ENCODE data around the gene TRIM47. TPM values are rescaled to one million over a fixed set of nuclear protein-coding genes. Genes with fewer than 3 reads are reported as not detected.
A peak's percentile ranks its signal among the peaks of the same experiment; 100 is the strongest.

The TRIM47 gene
- total RNA-seq, 1 experiment from 2014 or later, result 40.4 TPM

DNA sequence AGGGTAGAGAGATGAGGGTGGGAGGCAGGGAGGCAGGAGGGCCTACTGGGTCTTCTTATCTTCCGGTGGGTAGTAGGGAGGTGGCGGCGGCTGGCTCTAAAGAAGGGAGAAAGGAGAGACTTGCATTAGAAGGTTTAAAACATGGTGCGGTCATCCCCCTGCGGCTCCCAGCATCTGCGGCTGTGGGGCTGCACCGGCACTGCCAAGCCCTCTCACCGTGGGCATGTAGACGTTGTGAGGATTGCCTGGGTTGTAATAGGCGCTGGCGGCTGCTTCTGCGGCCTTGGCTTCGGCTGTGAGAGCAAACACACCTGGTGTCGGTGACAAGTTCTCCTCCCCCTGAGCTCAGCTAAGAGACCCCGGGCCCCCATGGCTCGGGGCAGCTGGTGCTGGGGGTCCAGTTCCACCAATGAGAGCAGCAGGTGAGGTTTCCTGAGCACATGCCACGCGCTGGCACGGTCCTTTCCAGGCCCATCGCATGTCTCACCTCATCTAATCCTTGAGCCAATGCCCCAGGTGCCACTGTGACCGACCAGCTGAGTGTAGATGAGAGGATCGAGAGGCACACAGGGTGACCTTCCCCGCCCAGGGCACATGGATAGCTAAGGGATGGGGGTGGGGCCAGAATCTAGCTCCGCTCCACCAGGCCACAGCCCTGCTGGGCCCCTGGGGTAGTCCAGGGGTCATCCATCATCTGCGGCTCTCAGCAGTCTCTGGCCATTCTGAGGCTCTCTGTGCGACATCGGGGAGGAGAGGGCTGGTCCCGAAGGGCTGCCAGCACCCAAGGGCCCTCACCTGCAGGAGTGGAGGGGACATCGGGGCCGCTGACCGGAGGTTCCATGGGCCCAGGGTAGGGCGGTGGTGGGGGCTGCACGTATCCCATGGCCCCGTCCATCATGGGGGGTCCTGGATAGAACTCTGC, 31.4 kb downstream of the TRIM47 start:
- no peak for DNase-seq
- Histone ChIP-seq H3K9me3 (no peaks in the 10 kb centered on the region), H3K27me3 (no peaks in the 10 kb centered on the region), H3K4me3 (no peak overlapping the region), H3K36me3 (peaks cover 34% of the 10 kb centered on the region)

DNA sequence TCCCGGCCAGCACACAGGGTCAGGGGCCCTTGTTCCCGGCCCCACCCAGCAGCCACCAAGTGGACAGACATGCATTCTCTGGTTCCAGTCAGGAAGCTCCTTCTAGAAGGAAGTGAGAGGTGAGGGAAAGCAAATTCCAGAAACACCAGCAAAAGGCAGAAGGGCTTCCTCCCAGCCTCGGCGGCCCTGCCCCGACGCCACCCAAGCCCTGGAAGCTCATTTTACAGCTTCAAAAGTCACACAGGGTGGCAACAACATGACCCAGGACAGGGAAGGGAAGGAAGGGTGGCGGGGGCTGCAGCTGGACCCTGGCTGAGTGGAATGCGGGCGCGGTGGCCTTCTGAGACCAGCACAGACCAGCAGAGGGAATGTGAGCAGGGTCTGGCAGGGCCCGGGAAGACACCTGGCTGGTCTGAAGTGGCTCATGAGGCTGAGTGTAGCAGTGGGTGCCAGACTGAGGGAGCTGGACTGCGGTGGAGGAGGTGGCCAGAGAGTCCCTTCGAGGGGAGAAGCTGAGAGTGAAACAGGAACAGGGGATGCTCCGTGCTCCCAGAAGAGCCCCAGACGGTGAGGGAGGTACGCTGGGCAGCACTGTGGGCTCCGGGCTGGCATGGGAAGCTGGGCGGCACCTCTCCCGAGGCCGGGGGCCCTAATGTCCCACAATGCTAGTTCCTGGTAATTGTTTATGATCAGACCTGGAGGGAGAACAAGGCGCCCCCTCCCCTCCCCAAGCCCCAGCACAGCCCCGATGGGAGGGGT, 32.3 kb downstream of the TRIM47 start:
- Histone ChIP-seq H3K27me3 (no peaks in the 10 kb centered on the region), H3K9me3 (no peaks in the 10 kb centered on the region), H3K4me3 (no peak overlapping the region), H3K36me3 (peaks cover 30% of the 10 kb centered on the region)
- DNase-seq, result no peak

DNA sequence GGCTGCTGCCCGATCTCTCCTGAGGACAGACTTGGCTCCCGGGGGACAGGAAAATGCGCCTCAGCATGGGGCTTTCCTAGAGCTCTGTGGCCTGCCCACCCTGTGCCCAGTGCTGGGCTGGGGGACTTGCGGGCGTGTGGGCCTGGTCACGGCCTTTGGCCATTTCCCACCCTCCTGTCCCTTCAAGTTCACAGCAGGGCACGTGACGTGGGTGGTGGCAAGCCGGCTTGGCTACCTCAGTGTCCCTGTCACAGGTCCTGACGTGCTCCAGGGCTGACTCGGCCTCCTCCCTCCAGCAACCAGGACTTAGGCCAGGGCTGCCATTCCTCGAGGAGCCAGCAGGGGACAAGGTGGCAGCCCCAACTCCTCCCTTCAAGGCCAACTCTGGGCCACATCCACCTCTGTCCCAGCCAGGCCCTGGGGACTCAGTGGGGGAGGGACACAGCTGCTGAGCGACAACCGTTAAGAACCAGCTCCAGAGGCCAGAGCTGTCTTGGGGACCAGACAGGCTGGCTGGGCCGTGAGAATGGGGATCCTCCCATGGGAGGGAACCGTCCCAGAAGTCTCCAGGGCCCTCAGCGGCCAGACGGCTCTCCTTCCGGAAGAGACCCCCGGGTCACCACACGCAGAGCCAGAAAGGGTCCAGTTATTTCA, 33.2 kb downstream of the TRIM47 start:
- Histone ChIP-seq H3K4me3 (no peak overlapping the region), H3K27me3 (no peaks in the 10 kb centered on the region), H3K9me3 (no peaks in the 10 kb centered on the region), H3K36me3 (peaks cover 21% of the 10 kb centered on the region)
- peak; percentile 61 for DNase-seq

DNA sequence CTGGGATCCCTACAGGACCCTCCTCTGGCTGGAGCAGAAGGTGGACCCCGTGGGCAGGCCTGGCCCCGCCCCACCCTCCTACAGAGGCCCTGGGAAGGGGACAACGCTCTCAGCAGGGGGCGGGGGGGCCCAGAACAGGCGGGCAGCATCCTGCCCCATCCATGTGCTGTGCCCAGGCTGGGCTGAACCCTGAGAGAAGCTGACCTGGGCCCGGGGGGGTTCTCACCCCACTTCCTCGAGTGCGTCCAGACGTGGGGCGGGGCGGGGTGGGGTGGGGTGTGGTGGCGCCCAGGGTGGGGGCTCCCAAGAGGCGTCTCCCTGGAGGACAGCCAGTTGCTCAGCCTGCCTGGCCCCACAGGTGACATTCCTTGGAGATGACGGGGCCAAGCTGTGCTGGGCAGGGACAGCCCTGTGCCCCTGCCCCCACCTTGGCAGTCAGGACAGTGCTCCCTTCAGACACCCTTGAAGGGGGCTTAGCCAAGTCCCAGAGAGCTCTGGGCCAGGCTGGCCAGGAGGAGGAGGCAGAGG, 33.8 kb downstream of the TRIM47 start:
- Histone ChIP-seq H3K27me3 (no peaks in the 10 kb centered on the region), H3K36me3 (peaks cover 21% of the 10 kb centered on the region), H3K9me3 (no peaks in the 10 kb centered on the region), H3K4me3 (no peak overlapping the region)
- no peak for DNase-seq

DNA sequence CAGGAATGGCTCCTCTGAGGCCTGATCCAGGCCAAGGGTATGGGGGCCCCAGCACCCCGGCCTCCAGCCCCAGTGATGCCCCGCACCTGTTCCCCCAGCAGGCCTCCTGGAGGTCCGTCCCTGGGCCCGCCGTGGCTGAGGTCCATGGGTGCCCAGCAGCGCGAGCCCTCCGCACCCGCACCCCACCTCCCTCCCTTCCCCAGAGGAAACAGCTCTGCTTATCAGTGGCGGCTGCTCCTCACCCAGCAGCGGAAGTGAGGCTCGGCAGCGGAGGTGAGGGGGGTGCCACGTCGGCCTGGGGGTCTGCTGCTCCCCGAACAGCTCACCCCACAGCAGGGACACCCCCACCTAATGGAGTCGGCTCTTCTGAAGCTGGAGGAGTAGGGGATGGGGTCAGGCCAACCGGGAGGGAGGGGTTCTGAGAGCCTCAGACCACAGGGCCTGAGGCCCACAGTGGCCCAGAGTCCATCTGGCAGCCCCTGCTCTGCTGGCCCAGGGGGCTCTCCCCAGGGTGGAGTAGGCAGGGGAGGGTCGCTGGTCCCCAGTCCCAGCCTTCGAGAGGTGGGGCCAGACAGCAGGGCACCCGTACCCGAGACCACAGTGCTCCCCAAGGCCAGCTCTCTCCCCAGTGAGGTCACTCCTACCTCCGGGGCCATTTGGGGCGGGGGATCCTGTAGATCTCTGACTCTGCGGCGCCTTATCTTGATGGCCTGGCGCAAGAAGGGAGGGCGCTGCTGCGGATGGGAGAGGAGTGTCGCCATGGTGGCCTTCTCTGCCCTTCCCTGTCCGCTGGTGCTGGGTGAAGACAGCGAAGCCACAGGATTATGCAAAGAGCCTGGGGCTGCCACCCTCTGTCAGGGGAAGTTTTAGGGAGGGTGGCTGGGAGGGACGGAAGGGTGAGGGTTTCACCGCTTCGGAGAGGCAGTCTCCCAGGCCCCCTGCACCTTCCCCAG, 34.5 kb downstream of the TRIM47 start, which contains the start of gene UNC13D:
Gene UNC13D, minus strand, starts transcription at position 828 of the 953 bp plus-strand sequence. Its CDS starts 67 bp downstream, at position 761.
- H3K36me3 ChIP-seq, result peaks cover 21% of the 10 kb centered on the region
- H3K9me3 ChIP-seq, result no peaks in the 10 kb centered on the region
- no peaks in the 10 kb centered on the region for H3K27me3 ChIP-seq
- H3K4me3 ChIP-seq, result no peak within 1 kb of the TSS
- no peak for DNase-seq

DNA sequence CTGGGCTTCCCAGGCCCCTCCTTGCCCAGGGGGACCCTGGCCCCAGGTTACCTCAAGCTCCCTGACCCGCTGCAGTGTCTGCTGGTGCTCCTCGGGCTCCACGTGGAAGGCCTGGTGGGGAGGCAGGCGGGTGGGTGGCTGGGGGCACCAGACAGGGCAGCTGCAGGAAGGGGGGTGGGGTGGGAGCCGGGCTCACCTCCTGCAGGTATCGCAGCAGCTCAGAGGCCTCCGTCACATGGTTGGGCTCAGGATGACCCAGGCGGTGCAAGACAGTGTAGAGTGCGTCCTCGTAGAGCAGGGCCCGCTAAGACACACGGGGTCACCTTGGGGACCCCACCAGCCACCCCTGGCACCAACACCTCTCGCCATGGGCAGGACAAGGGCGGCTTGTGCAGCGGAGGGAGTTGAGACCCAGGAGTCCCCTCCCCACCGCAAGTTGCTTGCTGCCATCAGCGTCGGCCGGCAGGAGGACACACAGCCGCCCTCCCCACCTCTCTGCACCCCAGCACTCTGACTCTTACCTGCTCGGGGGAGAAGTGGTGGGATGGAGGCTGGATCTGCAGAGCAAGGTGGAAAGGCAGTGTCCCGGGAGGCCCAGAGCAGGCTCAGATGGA, 35.3 kb downstream of the TRIM47 start:
- Histone ChIP-seq H3K27me3 (no peaks in the 10 kb centered on the region), H3K36me3 (peaks cover 18% of the 10 kb centered on the region), H3K4me3 (no peak overlapping the region), H3K9me3 (no peaks in the 10 kb centered on the region)
- no peak for DNase-seq

DNA sequence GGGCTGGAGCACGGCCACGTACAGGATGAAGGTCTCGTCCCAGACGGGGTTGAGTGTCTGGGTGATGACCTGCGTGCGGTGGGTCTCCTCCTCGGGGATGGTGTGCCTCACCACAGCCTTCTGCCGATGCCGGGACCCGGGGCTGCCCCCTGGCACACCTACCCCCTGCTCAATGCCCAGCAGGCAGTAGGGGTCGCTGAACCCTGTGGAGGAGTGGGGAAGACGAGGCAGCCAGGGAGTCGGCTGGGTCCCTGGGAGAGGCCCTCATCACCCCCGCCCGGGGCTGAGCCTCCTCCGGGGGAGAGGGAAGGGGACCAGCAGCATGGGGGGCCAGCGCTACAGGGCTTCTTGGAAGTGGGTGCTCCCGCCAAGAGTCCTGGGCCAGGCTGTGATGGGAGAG, 36.0 kb downstream of the TRIM47 start:
- no peak for DNase-seq
- Histone ChIP-seq H3K4me3 (no peak overlapping the region), H3K27me3 (no peaks in the 10 kb centered on the region), H3K36me3 (peaks cover 12% of the 10 kb centered on the region), H3K9me3 (no peaks in the 10 kb centered on the region)

DNA sequence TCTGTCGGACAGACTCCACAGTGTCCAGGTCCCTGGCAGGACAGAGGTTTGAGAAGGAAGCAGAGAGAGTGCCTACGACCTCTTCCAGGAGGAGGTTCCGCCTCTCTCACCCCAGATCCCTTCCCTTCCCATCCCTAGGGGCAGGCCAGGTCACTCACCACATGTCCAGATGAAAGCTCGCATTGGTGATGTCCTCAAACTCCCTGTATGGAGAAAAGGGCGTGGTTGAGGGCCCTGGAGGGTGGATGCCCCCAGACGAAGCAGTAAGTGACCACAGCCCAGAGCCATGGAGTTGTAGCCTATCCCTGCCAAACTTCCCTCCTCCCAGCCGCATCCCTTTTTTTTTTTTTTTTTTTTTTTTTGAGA, 37.6 kb downstream of the TRIM47 start:
- H3K36me3 ChIP-seq, result 0 out of 2 replicates have a peak, but pooled peaks cover 1% of the 10 kb centered on the region
- DNase-seq, result no peak
- no peak overlapping the region for H3K4me3 ChIP-seq
- no peaks in the 10 kb centered on the region for H3K9me3 ChIP-seq
- no peaks in the 10 kb centered on the region for H3K27me3 ChIP-seq

DNA sequence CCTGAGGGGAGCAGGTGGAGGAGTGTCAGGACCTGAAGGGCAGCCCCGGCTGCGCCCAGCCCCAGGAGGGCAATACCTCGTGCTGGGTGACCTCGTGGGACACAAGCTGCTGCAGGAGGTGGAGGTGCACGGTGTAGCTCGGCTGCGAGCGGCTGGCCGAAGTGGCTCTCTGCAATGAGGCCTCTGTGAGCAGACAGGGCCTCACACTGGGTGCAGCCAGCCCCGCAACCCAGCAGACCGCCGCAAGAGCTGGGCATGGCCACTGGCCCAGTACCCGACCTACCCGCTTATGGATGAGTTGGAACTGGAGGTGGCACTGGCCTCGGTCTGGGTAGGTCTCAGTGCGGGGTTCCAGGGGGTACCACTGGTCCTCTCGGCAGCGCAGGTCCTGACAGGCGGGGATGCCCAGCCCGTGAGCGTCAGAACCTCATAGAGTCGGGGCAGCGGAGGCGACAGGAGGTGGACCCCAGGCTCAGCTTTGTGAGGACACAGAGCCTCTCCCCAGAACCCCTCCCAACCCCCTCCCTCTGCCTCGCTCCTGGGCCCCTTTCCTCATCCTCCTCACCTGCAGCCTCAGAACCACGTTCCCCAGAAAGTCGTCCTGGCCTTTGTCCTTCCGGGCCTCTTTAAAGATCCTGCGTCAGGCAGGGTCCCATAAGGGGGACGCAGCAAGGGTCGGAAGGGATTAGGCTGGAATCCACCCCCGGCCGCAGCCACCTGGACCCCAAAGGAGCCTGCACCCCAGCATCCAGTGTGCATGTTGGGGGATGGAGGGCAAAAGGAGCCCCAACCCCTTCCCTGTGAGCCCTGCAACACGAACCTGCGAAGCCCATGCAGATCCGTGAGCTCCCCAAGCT, 38.2 kb downstream of the TRIM47 start:
- H3K4me3 ChIP-seq, result no peak overlapping the region
- no peaks in the 10 kb centered on the region for H3K36me3 ChIP-seq
- H3K27me3 ChIP-seq, result no peaks in the 10 kb centered on the region
- no peaks in the 10 kb centered on the region for H3K9me3 ChIP-seq
- DNase-seq, result no peak

DNA sequence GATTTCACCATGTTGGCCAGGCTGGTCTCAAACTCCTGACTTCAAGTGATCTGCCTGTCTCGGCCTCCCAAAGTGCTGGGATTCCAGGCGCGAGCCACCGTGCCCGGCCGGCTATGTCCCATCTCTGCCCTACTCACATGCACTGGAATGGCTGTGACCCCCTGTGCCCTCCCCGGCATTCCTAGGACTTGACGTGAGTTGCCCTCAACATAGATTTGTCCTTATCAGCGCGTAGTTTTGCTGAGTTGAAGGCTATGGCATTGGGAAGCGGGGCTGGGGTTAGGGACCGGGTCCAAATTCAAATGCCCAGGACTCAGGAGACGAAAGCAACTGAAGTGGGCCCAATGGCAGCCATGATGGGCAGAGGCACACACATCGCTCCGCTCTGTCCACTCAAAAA, 40.0 kb downstream of the TRIM47 start:
- no peaks in the 10 kb centered on the region for H3K36me3 ChIP-seq
- H3K27me3 ChIP-seq, result no peaks in the 10 kb centered on the region
- no peak for DNase-seq
- no peaks in the 10 kb centered on the region for H3K9me3 ChIP-seq
- no peak overlapping the region for H3K4me3 ChIP-seq

DNA sequence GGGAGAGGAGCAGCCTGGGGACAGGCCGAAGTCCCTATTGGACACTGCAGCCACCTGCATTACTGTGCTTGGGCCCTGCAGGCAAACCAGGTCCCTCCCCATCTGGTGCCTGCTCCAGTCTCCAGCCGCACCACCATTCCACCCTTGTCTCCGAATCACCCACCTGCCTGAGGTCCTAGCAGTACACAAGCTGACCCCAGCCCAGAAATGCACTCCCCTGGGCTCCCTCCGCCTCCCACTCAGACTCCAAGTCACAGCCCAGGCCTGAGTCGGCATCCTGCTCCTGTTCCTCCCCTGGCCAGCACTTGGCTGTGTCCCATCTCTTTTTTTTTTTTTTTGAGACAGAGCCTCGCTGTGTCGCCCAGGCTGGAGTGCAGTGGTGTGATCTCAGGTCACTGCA, 40.5 kb downstream of the TRIM47 start:
- Histone ChIP-seq H3K27me3 (no peaks in the 10 kb centered on the region), H3K36me3 (no peaks in the 10 kb centered on the region), H3K4me3 (no peak overlapping the region), H3K9me3 (no peaks in the 10 kb centered on the region)
- no peak for DNase-seq

DNA sequence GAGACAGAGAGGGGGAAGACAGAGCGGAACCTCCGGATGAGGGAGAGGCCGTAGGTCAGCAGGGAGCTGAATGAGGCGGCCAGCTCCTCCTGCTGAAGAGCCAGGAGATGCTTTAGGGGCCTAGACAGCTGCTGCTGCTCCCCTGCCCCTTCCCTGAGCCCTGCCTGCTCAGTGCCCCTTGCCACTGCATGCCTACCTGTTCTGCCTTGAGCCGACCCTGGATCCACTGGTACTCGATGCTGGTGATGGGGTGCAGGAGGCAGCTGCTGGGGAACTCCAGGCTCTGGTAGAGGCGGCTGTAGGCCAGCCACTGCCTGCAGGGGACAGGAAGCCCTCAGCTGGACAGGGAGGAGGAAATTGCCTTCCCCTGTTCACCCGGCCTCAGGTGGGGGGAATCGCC, 41.8 kb downstream of the TRIM47 start:
- DNase-seq, result no peak
- no peak overlapping the region for H3K4me3 ChIP-seq
- no peaks in the 10 kb centered on the region for H3K36me3 ChIP-seq
- no peaks in the 10 kb centered on the region for H3K9me3 ChIP-seq
- H3K27me3 ChIP-seq, result no peaks in the 10 kb centered on the region

DNA sequence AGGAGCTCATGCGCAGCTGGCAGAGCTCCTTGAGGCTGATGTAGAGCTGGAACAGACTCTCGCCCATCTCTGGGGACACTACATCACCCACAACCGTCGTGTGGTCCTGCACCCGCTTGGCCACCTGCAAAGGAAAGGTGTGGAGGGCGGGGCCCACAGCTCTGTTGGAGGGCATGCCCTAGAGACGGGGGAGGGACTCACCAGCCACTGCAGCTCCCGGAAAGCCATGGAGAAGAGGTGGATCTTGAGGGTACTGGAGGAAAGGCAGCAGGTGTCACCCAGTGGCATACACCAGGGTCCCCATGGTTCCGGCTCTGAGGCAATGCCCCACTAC, 42.8 kb downstream of the TRIM47 start:
- H3K27me3 ChIP-seq, result no peaks in the 10 kb centered on the region
- H3K9me3 ChIP-seq, result no peaks in the 10 kb centered on the region
- no peak overlapping the region for H3K4me3 ChIP-seq
- H3K36me3 ChIP-seq, result no peaks in the 10 kb centered on the region
- DNase-seq, result no peak

DNA sequence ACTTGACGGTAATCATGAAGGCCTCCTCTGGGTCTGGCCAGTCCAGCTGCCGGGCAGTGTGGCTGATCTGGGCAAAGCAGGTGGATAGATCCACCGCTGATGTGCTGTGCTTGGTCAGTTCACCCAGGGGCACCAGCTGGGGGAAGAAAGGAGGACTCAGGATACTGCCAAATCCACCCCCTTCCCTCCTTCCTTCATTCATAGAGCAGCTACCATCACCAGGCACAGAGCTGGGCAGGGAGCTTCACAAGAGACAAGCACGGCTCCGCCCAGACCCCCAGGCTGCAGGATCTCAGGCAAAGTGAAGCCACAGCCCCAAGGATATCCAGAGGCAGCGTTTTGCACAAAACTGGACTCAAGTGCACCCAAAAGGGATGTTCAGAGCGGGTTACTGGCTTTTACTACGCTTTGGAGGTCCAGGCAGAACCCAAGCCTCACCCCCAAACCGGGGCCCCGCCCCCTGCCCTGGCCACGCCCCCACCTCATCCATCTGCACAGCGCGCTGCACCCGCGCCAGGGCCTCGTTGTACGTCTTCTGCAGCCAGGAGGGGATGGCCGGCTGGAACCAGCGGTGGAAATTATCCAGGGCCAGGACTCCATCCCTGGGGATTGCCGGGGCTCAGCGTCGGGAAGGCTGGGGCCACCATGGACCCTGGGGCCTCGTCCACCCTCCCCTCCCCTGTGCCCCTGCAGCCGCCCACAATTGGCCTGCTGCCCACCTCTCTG, 43.3 kb downstream of the TRIM47 start:
- no peak overlapping the region for H3K4me3 ChIP-seq
- H3K9me3 ChIP-seq, result no peaks in the 10 kb centered on the region
- DNase-seq, result no peak
- H3K27me3 ChIP-seq, result no peaks in the 10 kb centered on the region
- no peaks in the 10 kb centered on the region for H3K36me3 ChIP-seq

All from MG63 (cell line).